Stimulated activated CD8-positive, alpha-beta memory T cell treated with anti-CD3 and anti-CD28 coated beads, Interleukin-4, amount 100 ng/mL, for 1 hour (primary cell): ENCODE data around the gene EXOC1.
"Not testable (repeated sequence)": the region's sequence is repeated elsewhere in the genome, so short reads cannot be mapped to it uniquely, and the experiment has no call there.

Experiments
- DNase-seq, 2 donors: peaks; one replicate each; pipeline ENCODE4 v3.0.0-alpha.2; 2020; ENCODE audit warnings: low read depth in 2 of 2, low spot score in 1 of 2

EXOC1 gene, protein sequence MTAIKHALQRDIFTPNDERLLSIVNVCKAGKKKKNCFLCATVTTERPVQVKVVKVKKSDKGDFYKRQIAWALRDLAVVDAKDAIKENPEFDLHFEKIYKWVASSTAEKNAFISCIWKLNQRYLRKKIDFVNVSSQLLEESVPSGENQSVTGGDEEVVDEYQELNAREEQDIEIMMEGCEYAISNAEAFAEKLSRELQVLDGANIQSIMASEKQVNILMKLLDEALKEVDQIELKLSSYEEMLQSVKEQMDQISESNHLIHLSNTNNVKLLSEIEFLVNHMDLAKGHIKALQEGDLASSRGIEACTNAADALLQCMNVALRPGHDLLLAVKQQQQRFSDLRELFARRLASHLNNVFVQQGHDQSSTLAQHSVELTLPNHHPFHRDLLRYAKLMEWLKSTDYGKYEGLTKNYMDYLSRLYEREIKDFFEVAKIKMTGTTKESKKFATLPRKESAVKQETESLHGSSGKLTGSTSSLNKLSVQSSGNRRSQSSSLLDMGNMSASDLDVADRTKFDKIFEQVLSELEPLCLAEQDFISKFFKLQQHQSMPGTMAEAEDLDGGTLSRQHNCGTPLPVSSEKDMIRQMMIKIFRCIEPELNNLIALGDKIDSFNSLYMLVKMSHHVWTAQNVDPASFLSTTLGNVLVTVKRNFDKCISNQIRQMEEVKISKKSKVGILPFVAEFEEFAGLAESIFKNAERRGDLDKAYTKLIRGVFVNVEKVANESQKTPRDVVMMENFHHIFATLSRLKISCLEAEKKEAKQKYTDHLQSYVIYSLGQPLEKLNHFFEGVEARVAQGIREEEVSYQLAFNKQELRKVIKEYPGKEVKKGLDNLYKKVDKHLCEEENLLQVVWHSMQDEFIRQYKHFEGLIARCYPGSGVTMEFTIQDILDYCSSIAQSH

GRCh38 chr4:55853484-55854046 lies at the start of gene EXOC1:
EXOC1 (plus strand) TSS chr4:55853648; CDS start chr4:55858324, 4,676 bp downstream.
- peak; percentile 94 to 95 for DNase-seq

DNA sequence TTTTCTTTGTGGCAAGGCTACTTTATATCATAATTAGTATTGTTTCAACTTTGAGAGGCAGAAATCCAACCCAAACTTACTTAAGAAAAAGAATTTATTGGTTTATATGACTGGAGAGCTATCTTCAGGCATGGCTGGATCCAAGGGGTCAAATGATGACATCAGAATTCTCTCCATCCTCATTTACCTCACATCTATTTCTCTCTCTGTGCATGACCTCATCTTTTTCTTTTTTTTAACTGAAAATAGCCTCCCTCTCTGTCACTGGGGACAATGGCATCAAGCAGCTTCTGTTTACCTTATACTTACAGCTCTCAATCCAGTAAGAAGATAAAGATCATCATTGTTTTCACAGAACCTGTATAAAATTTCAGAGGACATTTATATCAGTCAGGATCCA lies 45.9 kb upstream of the EXOC1 start:
- no peak for DNase-seq

DNA sequence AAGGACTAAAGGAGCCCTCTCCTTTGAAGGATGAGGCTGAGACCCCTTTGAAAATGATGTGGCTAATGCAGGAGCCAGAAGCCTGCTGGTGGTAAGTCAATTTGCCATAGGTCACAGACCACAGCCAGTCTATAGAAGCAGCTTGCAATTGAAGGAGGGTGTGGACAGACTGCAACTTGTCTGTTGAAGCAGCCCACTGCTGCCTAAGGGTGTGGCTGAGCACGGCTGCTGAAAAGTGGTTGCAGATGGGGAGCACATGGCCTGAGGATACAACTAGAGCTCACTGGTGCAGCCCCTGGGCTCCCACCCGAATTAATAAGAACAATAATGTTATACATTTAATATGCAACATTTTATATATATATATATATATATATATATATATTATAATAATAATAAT lies 45.3 kb upstream of the EXOC1 start:
- DNase-seq, result no peak

GRCh38 chr4:55808632-55809031 lies 44.8 kb upstream of the EXOC1 start:
- DNase-seq, result no peak

GRCh38 chr4:55817691-55818090 lies 35.8 kb upstream of the EXOC1 start:
- DNase-seq, result no peak

GRCh38 chr4:55819634-55820033 lies 33.8 kb upstream of the EXOC1 start, which contains the start of gene EXOC1L:
EXOC1L (plus strand) TSS chr4:55819790; CDS start chr4:55820027, 237 bp downstream.
- DNase-seq, result no peak

DNA sequence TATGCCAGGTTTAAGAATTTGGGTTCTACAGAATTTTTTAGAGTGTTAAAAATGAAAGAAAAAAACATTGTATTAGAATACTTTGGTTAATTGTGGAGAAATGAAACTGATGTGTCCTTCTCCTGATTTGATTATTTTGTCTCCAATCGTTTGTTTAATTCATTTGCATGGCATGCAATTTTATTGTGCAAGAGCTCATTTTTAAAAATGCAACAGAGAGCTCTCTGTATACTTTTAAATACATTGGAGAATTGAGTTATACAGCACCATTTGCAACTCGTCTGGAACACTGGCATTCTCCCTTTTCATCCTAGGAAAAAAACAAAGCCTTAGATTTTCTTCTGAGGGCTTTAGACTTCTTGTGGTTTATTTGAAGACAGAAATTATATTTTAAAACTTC lies 33.2 kb upstream of the EXOC1 start:
- DNase-seq, result no peak

GRCh38 chr4:55822329-55822728 lies 31.1 kb upstream of the EXOC1 start:
- no peak for DNase-seq

DNA sequence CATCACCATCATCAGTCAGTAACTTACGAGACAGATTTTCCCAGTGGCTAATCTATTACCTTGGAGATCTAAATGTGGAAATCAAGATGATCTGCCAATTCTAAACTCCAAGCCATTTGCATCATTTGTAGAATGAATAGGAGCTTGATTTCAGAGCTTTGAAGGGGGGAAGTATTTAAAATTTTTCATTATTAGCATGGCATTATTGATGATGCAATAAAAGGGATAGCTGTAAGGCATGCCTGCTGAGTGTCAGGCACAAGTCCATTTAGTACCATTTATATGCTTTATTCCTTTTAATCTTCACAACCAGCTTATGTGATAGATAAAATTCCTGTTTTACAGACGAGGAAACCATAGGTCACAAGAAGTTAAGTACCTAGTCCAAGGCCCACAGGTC lies 28.6 kb upstream of the EXOC1 start:
- DNase-seq, result no peak

DNA sequence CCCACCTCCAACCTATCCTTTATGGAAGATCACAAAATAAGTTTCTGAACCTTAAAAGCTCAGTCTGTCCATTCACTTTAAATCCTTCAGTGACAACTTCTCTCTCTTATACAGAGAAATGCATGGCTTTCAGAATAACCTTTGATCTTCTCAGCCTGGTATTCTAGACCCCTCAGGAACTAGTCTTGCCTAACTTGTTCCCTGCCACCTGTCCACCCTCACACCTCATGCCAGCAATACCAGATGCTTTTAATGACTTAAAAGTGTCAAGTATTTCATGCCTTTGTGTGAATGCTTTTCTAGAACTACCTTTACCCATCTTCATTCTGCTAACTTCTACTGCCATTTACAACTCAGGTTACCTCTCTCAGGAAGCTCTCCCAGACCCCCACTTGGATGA lies 26.5 kb upstream of the EXOC1 start:
- no peak for DNase-seq

GRCh38 chr4:55827582-55827981 lies 25.9 kb upstream of the EXOC1 start:
- no peak for DNase-seq

DNA sequence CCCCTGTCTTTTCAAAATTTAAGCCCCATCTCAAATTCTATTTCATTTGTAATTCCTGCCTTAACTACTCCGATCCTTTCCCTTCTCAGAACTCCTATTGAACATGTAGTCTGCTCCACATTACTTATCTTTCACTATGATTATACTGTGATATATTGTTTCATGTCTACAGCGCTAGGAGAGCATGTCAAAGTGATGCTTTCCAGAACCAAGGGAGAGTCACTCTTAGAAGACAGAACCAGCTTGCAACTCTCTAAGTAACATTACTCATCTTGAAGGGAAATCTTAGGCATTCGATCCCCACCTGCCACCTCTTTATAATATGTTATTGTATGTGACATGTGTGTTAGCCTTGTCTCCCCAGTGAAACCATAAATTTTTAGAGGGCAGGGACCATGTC lies 23.4 kb upstream of the EXOC1 start:
- DNase-seq, result no peak

DNA sequence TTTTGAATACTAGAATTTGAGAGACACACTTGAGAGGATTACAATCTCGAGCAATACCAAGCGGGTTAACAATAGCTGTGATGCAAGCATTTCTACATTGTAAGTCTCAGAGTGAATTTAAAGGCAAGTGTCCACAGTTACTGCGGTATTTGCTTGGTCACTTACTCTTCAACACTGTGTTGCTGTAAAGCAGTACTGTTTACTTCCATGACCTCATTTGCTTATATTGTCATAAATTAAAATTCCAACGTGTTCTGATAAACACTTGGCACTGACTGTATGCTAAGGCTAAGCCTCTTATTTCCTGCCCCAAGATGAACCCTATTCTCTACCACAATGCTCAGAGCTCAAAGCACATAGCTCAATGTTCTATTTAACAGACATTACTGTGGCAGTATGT lies 22.7 kb upstream of the EXOC1 start:
- DNase-seq, result no peak

DNA sequence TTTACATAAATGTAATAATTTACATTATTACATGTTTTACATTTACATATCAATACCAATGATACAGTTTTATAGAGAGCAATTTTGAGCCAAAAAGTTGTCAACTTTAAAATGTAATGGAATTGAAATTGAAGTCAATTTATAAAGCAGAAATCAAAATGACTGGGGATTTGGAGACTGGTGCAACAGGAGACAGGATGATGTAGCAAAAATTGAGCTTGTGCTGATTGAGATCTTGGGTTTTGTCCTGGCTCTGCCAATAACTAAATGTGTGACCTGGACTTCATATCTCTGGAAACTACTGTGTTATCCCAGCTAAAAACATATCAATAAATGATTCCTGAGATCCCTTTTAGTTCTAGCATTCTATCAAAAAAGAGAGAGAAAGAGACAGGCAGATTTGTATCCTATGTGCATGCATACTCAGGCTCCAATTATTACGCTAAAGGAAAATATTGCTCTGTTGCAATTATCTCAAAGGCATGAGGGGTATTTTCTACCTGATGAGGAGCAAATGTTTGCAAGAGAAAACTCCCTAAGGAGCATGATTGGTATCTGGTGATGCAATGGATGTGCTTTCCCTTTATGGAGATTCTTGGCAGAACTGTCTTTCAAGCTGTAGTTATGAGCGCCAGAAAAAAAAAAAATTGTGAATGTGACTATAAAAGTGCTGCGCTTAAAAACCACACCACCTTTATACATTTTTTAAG lies 19.2 kb upstream of the EXOC1 start:
- DNase-seq, result no peak

- no peak for DNase-seq
Measured at GRCh38 chr4:55837903-55838302, 15.5 kb upstream of the EXOC1 start.

GRCh38 chr4:55838356-55838755 lies 15.1 kb upstream of the EXOC1 start:
- no peak for DNase-seq

DNA sequence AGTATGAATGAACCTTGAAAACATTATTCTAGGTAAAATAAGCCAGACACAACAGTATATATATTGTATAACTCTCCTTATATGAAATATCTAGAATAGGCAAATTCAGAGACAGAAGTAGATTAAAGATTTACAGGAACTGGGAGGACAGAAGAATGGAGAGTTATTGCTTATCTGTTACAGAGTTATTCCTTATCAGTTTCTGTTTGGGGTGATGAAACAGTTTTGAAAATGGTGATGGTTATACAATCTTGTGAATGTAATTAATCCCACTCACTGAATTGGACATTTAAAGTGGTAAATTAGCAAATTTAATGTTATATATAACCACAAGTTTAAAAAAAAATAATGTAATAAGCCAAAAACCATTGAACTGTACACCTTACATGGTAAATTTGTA lies 14.5 kb upstream of the EXOC1 start:
- no peak for DNase-seq

- DNase-seq, result no peak
Measured at GRCh38 chr4:55840956-55841355, 12.5 kb upstream of the EXOC1 start.

DNA sequence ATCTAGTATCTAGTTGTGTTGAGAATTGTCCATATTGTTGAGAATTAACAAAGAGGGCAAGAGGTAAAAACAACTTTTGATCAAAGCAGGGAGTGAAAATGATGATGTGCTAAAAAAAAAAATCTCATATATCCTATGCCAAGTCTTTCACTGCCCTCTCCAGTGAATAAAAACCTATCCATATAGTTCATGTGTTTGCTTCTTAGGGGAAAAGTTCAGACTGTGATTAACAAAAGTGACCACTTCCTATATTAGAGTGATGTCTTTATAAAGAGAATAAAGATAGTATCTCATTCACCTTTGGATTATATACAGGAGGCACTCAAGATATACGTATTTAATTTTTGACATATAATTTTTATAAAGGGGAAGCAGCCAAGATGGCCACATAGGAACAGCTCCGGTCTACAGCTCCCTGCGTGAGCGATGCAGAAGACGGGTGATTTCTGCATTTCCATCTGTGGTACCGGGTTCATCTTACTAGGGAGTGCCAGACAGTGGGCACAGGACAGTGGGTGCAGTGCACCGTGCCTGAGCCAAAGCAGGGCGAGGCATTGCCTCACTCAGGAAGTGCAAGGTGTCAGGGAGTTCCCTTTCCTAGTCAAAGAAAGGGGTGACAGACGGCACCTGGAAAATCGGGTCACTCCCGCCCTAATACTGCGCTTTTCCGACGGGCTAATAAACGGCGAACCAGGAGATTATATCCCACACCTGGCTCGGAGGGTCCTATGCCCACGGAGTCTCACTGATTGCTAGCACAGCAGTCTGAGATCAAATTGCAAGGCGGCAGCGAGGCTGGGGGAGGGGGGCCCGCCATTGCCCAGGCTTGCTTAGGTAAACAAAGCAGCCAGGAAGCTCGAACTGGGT lies 11.8 kb upstream of the EXOC1 start:
- DNase-seq, result not testable (repeated sequence)

DNA sequence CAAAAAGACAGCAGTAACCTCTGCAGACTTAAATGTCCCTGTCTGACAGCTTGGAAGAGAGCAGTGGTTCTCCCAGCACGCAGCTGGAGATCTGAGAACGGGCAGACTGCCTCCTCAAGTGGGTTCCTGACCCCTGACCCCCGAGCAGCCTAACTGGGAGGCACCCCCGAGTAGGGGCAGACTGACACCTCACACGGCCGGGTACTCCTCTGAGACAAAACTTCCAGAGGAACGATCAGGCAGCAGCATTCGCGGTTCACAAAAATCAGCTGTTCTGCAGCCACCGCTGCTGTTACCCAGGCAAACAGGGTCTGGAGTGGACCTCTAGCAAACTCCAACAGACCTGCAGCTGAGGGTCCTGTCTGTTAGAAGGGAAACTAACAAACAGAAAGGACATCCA lies 11.1 kb upstream of the EXOC1 start:
- DNase-seq, result not testable (repeated sequence)
